Body of pancreas (tissue), 4 donors: ENCODE data around the gene TEF.
A peak's percentile ranks its signal among the peaks of the same experiment; 100 is the strongest.

Experiments
- CTCF ChIP-seq, 7 experiments: fragments of 450-650 bp in 4 of 7; fragments of 200-600 bp in 3 of 7; sonication (generic) in 3 of 7; IDR thresholded peaks; one replicate each; pipeline ENCODE4 v1.5.1; 2016 to 2019; ENCODE audit warnings: antibody characterized with exemption in 7 of 7
- POLR2A ChIP-seq, 3 donors: fragments of 450-650 bp; IDR thresholded peaks; one replicate each; pipeline ENCODE4 v1.6.1; 2016; ENCODE audit warnings: antibody characterized with exemption in 3 of 3, mild to moderate bottlenecking in 2 of 3

- TF ChIP-seq POLR2A (IDR thresholded peaks at IDR 0.05) (peak; percentile 95 to 96 (median 96)), CTCF (IDR thresholded peaks at IDR 0.05) (peak in 5 of 7 experiments; percentile 8 to 63 (median 51))
Measured at GRCh38 chr22:41367039-41367679, 14.6 kb upstream of the TEF start.
